ENCODE measurements around the gene RAB37.

DNA sequence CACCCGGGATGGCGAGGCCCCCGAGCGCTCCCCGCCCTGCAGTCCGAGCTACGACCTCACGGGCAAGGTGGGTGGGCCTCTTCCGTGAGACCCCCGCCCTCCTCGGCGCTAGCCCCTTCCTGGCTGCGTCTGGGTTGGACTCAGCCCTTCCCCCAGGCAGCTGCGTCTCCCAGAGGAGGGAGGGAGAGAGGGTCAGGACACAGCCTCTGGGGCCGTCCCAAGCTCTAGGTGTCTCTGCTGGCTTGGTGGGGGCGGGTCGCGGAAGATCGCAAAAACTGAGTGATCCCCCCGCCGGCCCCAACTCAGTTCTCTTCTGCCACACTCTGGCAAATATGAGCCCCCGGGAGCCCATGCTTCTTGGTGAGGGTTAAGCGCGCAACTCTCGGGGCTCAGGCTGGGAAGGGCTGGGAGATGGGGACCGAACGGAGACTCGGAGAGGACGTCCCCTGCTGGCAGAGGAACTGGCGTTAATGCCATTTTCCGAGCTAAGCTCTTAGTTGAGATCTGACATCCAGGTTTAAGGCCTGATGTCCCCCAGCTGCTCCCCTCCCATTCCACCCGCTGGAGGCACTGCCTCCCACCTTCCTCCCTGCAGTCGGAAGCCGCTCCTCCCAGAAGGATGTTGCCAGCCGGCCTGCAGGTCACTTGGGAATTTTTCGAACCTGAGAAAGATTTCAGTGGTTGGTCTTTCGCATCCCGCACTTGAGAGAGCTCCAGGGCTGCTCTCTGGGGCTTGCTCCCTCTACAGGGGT is 419 bp downstream of the RAB37 start:
- TF ChIP-seq, protein P1, sequence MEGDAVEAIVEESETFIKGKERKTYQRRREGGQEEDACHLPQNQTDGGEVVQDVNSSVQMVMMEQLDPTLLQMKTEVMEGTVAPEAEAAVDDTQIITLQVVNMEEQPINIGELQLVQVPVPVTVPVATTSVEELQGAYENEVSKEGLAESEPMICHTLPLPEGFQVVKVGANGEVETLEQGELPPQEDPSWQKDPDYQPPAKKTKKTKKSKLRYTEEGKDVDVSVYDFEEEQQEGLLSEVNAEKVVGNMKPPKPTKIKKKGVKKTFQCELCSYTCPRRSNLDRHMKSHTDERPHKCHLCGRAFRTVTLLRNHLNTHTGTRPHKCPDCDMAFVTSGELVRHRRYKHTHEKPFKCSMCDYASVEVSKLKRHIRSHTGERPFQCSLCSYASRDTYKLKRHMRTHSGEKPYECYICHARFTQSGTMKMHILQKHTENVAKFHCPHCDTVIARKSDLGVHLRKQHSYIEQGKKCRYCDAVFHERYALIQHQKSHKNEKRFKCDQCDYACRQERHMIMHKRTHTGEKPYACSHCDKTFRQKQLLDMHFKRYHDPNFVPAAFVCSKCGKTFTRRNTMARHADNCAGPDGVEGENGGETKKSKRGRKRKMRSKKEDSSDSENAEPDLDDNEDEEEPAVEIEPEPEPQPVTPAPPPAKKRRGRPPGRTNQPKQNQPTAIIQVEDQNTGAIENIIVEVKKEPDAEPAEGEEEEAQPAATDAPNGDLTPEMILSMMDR (conservative IDR thresholded peaks at IDR 0.05), result no peak
- no peak for TF ChIP-seq ZFX (IDR thresholded peaks at IDR 0.05)

All from C4-2B (cell line).